ENCODE measurements around the gene ZNF107. TPM values are rescaled to one million over a fixed set of nuclear protein-coding genes. Genes with fewer than 3 reads are reported as not detected.

ZNF107 gene
- 1.3 and 2.4 TPM in 2 replicates for total RNA-seq

DNA sequence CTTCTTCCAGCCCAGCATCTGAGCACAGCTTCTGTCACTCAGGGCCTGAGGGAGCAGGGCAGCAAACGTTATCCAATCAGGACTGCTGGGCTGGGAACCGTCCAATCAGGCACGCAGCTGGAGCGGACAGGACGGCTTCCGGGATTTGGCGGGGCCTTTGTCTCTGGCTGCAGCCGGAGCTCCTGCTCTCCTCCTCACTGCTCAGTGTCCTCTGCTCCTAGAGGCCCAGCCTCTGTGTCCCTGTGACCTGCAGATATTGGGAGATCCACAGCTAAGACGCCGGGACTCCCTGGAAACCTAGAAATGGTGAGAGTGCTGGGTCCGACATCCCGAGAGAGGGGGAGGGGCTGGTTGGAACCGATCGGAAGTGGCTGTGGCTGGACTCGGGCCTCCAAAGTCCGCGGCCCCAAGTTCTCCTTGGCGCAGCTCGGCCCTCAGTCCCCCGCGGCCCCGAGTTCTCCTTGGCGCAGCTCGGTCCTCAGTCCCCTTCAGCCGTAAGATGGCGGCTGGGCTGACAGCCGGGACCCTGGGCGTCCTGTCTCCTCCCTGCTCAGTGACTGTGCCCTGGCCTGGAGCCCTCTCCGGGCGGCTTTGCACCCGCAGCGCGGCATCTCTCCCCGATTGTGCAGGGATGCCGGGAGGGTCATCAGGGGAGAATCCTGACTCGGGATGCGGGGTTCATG lies at the start of gene ZNF107:
TSS of gene ZNF107 (plus strand) at position 154 of the 683 bp plus-strand sequence. CDS start at position 304, 150 bp downstream.
- peak; percentile 93 for DNase-seq (ENCODE audit: low read depth in 2 of 2)

DNA sequence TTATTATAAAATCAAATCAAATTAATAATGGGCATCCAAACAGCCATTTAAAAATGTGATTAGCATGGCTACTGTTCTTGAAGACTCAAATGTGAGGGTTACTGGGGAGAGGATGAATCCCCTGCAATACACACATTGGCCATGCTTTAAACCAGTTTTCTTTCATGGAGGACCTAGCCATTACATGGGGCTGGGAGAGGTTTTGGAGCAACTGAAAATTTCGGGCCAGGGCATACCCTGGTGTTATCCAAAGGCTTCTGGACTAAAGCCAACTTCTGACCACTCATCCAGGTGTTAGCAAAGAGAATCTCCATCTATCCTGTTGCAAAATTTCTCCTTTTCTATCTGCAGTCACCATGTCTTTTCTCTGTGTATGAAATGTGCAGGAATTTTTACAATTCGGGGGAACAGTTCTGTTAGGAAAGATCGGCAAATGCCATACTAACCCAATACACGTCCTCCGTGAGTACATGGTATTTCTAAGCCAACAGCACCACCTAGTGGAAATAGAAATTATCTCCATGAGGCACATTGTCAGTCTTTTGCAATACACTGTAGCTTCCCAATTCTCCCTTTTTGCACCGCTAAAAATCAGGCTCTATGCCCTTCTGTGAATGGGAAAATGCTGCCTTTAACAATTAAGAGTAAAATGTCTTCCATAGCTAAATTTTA lies 47.0 kb upstream of the ZNF107 start:
- peak; percentile 68 to 69 for DNase-seq (ENCODE audit: low read depth in 2 of 2)

DNA sequence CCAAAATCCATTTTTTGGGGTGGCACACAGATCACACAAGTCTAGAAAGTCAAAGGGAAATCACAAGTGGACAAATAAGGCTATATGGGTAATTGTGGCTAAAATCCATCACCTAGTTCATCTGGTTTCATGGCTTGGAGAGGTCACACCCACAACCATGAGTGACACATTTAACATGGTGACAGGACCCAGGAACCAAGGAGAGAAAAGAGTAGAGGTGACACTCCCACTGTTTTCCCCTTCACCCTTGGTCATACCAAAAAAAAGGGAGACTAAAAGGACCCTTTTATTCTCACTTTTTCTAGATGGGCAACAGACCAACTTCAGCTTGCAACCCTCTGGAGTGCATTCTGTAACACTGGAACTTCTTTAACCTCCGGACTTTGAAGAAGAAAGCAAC lies 46.2 kb upstream of the ZNF107 start:
- DNase-seq (ENCODE audit: low read depth in 2 of 2) = no peak

DNA sequence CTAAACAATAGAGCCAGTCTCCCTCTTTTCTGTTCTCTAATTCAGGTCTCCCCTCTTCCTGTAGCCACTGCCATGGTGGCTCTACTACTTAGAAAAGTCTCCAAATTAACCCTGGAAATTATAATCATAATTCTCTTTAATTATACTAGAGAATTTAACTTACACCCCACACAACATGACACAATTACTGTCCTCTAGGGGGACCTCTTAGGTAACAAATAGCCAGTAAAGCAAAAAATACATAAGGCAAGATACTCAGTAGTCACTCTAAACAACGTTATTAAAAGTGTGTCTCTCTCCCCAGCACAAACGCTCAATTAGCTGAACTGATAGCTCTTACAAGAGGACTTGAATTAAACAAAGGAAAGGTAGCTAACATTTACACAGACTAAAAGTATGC lies 44.3 kb upstream of the ZNF107 start:
- DNase-seq (ENCODE audit: low read depth in 2 of 2) = no peak

DNA sequence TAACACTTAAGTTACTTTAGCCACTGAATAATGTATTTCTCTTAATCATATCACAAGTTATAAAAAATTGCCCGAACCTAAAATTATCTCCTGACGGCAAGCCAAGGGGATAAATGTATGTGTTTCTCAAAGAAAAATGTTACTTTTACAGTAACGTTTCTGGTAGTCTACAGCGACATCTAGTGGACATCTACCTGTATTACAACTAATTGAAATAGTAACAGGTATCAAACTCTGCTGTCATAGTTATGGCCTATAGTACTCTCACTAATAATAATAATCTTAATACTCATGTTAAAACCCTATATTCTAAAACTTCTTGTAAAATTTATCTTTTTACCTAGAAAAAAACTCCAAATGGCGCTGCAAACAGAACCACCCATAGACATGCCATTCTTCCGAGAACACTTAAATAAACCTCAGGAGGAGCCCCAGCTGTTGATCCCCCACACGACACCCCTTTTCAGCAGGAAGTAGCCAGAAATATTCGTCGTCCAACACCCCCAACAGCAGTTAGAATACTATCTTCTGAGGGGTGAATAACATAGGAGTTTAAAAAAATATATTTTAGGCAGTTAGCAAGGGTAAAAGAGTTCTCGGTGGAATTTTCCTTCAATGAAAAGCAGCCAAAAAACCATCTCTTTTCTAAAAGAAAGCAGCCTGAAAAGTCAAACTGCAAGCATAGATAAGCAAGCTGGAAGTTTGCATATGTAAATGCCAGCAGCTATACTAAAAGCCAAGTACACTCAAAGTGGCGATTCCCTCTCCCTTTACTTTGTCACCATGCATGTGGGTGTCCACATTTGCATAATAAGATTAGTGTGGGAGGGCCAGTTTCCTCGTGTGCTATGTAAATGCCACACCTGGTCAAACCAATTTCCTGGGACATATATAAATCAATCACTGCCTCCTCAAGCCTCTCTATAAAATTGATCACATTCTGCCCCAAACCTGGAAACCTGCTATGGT lies 40.5 kb upstream of the ZNF107 start:
- DNase-seq (ENCODE audit: low read depth in 2 of 2) = peak in 1 of 2 donors; percentile 10

DNA sequence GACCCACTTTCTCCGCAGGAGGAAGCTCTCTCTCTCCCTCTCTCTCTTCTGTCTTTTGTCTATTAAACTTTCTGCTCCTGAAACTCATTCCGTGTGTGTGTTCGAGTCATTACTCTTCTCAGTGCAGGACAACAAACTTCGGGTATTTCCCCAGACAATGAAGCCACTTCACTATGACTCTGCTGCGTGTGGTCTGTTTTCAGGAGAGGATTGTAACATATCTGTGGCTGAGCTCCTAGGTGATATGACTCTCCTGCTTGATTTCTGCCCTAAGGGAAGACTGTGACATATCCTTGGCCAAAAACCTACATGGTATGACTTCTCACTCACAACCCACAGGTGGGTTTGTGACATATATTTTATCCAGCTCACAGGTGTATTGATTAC lies 39.9 kb upstream of the ZNF107 start:
- DNase-seq (ENCODE audit: low read depth in 2 of 2) = no peak

DNA sequence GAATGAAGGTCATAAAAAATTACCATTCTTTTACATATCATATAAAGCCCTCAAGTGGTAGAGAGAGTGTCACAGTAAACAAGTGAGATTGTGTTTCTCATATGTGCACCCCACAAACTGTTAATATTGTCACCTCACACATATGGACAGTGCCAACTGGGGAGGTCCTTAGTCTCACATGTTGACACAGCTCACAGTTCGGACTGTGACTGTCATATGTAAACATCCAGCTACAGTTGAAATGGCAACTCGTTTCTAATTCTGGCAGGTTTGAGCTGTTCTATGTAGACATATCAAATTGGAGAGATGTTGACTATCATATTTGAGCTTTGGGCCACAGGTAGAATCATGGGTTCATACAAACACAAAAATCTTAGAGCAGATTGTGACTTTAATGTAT lies 39.4 kb upstream of the ZNF107 start:
- no peak for DNase-seq (ENCODE audit: low read depth in 2 of 2)

DNA sequence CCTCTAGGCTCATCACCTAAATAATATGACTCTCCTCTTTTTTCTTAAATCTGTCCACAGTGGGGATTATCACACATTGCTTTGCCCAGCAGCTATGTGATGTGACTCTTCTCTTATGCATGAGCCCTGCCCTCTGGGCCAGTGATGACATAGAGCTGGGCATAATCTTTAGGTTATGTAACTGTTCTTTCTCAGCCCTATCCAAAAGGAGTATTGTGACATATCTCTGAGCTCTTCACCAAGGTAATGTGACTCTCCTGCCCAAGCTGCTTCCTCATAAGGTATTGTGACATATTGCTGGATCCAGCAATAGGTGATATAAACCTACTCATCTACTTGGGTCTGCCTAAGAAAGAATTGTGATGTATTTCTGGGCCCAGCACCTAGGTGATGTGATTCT lies 37.7 kb upstream of the ZNF107 start:
- DNase-seq (ENCODE audit: low read depth in 2 of 2) = no peak

DNA sequence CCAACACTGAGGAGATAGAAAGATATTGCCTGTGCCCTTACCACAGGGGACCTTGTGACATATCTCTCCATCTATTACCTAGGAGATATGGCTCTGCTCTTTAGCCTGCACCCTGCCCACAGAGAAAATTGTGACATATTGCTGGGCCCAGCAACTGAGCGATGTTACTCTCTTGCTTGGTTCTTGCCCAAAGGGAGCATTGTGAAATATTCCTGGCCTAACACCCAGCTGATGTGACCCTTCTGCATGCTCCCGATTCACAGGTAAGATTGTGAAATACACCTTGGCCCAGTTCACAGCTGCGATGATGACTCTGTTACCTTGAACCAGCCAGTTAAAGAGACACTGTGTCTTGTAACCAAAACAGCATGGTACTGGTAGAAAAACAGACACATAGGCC lies 37.2 kb upstream of the ZNF107 start:
- no peak for DNase-seq (ENCODE audit: low read depth in 2 of 2)

DNA sequence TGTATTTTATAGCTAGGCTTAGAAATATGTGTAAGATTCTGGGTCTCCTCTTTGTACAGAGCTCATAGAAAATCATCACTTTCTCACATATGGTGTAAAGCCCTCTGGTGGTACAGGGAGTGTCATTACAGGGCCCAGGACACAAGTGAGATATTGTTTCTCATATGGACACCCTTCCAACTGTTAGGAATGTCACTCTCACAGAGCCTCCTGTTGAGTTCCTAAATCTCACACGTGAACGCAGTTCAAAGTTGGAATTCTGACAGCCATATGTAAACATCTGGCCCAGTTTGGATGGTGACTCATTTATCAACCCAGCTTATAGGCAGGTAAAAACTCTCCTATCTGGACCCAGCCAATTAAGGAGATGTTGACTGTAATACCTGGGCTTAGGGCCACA lies 35.4 kb upstream of the ZNF107 start:
- peak; percentile 21 to 22 for DNase-seq (ENCODE audit: low read depth in 2 of 2)

DNA sequence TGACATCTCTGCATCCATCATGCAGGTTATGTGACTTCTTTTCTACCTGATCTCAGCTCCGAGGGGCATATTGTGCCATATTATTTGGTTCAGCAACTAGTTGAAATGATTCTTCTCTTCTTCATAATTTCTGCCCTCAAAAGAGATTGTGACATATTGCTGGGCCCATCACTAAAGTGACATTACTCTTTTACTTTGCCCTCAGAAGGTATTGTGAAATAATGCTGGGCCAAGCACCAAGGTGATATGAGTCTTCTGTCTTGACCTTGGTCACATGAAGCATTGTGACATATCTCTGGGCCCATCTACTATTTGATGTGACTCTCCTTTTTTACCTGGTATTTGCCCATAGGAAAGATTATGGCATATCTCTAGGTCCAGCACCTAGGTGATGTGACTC lies 33.9 kb upstream of the ZNF107 start:
- DNase-seq (ENCODE audit: low read depth in 2 of 2) = no peak

DNA sequence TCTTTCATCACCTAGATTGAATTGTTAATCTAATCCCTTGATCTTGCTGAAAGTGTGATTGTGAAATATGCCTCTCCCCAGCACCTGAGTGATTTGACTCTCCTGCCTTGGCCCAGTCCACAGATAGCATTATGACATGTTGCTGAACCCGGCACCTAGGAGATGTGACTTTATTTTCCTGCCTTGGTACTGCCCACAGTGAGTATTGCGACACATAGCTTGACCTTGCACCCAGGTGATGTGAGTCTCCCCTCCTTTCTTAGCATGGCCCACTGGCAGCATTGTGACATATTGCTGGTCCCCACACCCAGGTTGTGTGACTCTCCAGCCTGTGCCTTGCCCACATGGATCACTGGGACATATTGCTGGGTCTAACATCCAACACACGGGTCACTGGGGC lies 32.5 kb upstream of the ZNF107 start:
- no peak for DNase-seq (ENCODE audit: low read depth in 2 of 2)

DNA sequence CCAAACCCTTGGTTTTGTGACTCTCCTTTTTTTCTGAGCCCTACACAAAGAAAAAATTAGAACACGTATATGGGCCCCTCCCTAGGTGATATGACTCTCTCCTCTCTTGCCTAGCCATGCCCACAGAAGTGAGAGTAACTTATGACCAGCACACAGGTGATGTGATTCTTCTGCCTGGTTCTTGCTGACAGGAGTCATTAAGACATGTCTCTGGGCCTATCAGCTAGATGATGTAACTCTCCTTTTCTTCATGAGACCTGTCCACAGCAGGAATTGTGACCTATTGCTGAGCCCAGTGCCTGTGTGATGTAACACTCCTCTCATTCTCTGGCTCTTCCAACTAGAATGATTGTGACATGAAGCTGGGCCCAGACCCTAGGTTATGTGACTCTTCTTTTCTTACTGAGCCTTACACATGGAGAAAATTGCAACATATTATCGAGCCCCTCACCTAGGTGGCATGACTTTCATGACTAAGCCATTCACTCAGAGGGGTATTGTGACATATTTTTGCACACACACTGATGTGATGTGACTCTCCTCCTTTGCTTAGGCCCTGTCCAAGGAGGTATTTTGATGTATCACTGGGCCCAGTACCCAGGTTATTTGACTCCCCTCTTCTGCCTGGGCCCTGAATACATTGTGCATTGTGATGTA lies 31.4 kb upstream of the ZNF107 start:
- DNase-seq (ENCODE audit: low read depth in 2 of 2) = no peak

DNA sequence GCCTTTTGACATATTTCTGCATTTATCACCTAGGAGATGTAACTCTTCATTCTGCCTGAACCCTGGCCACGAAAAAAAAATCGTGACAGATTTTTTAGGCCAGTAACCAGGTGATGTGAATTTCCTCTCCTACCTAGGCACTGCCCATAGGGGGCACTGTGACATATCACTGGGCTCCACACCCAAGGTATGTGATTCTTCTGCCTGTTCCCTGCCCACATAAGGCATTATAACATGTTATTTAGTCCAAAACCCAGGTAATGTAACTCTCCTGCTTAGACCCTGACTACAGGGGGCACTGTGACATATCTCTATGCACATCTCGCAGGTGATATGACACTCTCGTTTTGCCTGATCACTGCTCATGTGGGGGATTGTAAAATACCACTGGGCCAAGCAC lies 29.5 kb upstream of the ZNF107 start:
- DNase-seq (ENCODE audit: low read depth in 2 of 2) = no peak

DNA sequence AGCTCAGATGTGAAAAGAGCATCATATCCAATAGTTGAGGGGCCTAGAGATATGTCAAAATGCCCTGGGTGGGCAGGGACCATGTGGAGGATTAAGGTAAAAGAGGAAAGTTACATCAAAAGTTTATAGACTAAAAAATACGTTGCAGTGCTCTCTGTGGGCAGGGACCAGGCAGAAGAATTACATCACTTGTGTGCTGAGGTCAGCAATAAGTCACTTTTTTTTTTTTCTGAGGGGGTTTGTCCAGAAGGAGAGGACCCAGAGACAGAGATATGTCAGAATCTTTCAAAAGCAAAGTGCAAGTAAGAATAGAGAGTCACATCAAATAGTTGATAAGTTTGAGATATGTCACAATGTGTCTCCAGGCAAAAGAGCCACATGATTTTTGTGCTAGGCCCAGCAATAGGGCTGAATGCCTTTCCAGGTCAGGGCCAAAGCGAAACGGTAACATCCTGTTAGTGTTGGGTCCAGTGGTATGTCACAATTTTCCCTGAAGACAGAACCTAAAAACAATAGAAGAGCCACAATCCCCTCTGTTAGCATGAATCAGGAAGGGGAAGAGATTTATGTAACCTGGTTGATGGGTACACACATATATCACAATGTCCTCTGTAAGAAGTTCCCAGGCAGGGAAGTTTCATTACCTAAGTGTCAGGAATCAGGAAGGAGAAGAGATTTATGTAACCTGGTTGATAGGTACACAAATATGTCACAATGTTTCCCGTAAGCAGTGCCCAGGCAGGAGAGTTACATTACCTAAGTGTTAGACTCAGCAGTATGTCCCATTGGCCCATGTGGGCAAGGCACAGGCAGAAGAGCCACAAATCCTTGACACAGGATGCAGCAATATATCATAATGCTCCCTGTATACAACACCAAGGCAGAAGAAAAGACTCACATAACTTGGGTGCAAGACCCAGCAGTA lies 28.1 kb upstream of the ZNF107 start:
- no peak for DNase-seq (ENCODE audit: low read depth in 2 of 2)

DNA sequence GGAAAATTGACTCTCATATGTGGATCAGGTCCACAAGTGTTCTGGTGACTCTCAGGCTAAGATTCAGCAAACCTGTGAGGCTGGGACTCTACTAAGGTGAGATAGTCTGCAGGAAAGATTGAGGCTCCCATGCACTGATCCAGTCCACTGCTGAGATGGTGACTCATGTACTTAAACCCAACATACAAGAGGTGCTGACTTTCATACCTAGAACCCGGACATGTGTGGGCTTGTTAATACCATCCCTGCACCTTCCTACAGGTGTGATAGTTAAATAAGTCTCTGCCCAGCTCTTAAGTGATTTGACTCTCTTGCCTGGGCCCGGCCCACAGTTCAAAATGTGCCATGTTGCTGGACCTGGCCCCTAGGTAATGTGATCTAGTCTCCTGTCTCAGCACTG lies 27.1 kb upstream of the ZNF107 start:
- DNase-seq (ENCODE audit: low read depth in 2 of 2) = no peak

DNA sequence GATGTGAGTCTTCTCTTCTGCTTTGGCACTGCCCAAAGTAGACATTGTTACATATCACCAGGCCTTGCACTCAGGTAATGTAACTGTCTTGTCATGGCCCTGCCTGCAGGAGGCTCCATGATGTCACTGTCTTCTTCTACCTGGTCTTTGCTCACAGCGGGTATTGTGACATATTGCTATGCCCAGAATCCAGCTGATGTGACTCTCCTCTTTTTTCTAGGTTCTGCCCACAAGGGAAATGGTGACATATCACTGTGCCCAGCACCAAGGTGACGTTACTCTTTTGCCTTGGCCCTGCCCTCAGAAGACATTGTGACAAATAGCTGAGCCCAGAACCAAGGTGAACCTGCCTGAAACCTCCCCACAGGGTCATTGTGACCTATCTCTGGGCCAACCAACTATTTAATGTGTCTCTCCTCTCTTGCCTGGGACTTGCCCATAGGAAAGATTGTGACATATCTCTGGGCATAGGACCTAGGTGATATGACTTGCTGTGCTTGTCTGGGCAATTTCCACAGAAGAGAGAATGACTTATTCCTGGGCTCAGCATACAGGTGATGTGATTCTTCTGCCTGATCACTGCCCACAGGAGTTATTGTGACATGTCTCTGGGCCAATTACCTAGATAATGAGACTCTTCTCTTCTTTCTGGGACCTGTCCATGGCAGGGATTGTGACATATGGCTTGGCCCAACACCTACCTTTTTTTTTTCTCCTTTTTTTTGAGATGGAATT lies 26.5 kb upstream of the ZNF107 start:
- DNase-seq (ENCODE audit: low read depth in 2 of 2) = no peak

DNA sequence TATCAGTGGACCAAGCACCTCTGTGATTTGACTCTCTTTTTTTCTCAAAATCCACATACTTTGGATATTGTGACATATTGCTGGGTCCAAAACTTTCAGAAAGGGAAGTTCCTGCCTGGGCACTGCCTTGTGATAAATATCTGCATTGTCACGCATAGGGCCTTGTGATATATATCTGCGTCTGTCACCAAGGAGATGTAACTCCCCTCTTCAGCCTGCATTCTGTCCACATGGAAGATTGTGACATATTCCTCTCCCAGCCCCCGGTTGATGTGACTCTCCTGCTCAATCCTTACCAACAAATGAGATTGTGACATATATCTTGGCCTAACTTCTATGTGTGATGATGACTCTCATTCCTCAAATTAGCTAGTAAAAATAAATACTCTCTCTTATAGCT lies 25.4 kb upstream of the ZNF107 start:
- no peak for DNase-seq (ENCODE audit: low read depth in 2 of 2)

DNA sequence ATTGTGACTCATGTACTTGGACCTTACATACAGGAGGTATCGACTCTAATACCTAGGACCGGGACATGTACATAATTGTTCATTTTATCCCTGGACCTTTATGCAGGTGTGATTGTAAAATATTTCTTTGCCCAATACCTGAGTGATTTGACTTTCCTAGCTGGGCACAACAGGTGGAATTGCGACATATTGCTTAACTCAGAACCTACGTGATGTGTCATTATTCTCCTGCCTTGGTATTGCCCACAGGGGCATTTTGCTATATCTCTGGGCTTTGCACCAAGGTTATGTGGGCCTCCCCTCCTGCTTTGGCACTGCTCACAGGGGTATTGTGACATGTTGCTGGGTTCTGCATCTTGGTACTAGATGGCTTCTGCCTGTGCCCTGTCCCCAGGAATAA lies 23.9 kb upstream of the ZNF107 start:
- no peak for DNase-seq (ENCODE audit: low read depth in 2 of 2)

DNA sequence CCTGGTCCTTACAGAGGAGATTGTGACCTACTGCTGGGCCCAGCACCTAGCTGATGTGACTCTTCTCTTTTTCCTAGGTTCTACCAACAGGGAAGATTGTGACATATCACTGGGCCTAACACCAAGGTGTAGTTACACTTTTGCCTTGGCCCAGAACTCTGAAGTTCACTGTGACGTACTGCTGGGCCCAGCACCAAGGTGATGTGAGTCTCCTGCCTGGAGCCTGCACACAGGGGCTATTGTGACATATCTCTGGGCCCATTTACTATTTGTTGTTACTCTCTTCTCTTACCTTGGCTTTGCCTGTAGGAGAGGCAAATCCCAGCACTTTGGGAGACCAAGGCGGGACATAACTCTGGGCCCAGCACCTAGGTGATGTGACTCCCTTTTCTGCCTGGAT lies 23.1 kb upstream of the ZNF107 start:
- no peak for DNase-seq (ENCODE audit: low read depth in 2 of 2)
